Ishikawa (cell line): Measurements from ENCODE around the gene RNASE7.

Experiments used
- CEBPB ChIP-seq: IDR thresholded peaks from 2 replicates; pipeline ENCODE4 v1.6.1; 2012
- CREB1 ChIP-seq: IDR thresholded peaks from 2 replicates; pipeline ENCODE4 v1.6.1; 2012; ENCODE audit warnings: low read depth
- EGR1 ChIP-seq: IDR thresholded peaks from 2 replicates; pipeline ENCODE4 v1.6.1; 2012
- EP300 ChIP-seq: IDR thresholded peaks from 2 replicates; pipeline ENCODE4 v1.6.1; 2012; ENCODE audit warnings: borderline replicate concordance
- FOXM1 ChIP-seq: IDR thresholded peaks from 2 replicates; pipeline ENCODE4 v1.6.1; 2012; ENCODE audit warnings: low read depth, borderline replicate concordance
- NFIC ChIP-seq: IDR thresholded peaks from 2 replicates; pipeline ENCODE4 v1.6.1; 2012
- RAD21 ChIP-seq: IDR thresholded peaks from 2 replicates; pipeline ENCODE4 v1.6.1; 2012; ENCODE audit warnings: low read depth
- TAF1 ChIP-seq: IDR thresholded peaks from 2 replicates; pipeline ENCODE4 v1.6.1; 2012; ENCODE audit warnings: low read depth, mild to moderate bottlenecking
- TCF12 ChIP-seq: IDR thresholded peaks from 2 replicates; pipeline ENCODE4 v1.6.1; 2012; ENCODE audit warnings: low read depth
- TEAD4 ChIP-seq: IDR thresholded peaks from 2 replicates; pipeline ENCODE4 v1.6.1; 2012
- YY1 ChIP-seq: IDR thresholded peaks from 2 replicates; pipeline ENCODE4 v1.6.1; 2012; ENCODE audit warnings: low read depth
- ZBTB7A ChIP-seq: IDR thresholded peaks from 2 replicates; pipeline ENCODE4 v1.6.1; 2012; ENCODE audit warnings: low read depth
- TF ChIP-seq, protein P1 (sequence below): IDR thresholded peaks from 2 replicates; pipeline ENCODE4 v1.6.1; 2012
- TF ChIP-seq, protein P2 (sequence below): IDR thresholded peaks from 2 replicates; pipeline ENCODE4 v1.6.1; 2012
- TF ChIP-seq, protein P3 (sequence below): IDR thresholded peaks from 2 replicates; pipeline ENCODE4 v1.6.1; 2012; ENCODE audit warnings: low read depth, mild to moderate bottlenecking

RNASE7 gene

DNA sequence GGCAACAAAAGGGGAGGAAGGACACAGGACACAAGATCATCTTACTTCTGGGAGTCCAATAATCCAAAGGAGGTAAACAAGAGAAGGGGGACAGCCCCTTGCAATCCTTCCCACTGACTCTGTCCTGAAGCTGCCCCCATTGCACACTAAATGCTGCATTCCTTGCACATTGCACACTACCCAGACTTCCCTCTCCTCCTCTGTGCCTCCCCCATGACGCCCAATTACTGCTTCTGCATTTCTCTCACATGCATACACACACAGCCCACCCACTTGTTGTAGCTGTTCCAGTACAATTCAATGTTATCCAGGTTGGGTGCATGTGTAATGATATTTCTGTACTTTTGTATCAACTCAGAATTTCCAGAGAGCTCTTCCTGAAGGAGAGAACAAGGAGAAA, 22.8 kb upstream of the RNASE7 start:
- TF ChIP-seq, protein P1, sequence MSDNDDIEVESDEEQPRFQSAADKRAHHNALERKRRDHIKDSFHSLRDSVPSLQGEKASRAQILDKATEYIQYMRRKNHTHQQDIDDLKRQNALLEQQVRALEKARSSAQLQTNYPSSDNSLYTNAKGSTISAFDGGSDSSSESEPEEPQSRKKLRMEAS: no peak
- no peak for TF ChIP-seq EGR1
- TF ChIP-seq YY1: no peak
- no peak for TF ChIP-seq CEBPB
- TF ChIP-seq NFIC: no peak
- TF ChIP-seq, protein P2, sequence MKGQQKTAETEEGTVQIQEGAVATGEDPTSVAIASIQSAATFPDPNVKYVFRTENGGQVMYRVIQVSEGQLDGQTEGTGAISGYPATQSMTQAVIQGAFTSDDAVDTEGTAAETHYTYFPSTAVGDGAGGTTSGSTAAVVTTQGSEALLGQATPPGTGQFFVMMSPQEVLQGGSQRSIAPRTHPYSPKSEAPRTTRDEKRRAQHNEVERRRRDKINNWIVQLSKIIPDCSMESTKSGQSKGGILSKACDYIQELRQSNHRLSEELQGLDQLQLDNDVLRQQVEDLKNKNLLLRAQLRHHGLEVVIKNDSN: no peak
- no peak for TF ChIP-seq ZBTB7A
- TF ChIP-seq, protein P3, sequence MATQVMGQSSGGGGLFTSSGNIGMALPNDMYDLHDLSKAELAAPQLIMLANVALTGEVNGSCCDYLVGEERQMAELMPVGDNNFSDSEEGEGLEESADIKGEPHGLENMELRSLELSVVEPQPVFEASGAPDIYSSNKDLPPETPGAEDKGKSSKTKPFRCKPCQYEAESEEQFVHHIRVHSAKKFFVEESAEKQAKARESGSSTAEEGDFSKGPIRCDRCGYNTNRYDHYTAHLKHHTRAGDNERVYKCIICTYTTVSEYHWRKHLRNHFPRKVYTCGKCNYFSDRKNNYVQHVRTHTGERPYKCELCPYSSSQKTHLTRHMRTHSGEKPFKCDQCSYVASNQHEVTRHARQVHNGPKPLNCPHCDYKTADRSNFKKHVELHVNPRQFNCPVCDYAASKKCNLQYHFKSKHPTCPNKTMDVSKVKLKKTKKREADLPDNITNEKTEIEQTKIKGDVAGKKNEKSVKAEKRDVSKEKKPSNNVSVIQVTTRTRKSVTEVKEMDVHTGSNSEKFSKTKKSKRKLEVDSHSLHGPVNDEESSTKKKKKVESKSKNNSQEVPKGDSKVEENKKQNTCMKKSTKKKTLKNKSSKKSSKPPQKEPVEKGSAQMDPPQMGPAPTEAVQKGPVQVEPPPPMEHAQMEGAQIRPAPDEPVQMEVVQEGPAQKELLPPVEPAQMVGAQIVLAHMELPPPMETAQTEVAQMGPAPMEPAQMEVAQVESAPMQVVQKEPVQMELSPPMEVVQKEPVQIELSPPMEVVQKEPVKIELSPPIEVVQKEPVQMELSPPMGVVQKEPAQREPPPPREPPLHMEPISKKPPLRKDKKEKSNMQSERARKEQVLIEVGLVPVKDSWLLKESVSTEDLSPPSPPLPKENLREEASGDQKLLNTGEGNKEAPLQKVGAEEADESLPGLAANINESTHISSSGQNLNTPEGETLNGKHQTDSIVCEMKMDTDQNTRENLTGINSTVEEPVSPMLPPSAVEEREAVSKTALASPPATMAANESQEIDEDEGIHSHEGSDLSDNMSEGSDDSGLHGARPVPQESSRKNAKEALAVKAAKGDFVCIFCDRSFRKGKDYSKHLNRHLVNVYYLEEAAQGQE: no peak
- no peak for TF ChIP-seq TAF1
- no peak for TF ChIP-seq FOXM1
- TF ChIP-seq TCF12: no peak
- TF ChIP-seq EP300: no peak
- TF ChIP-seq TEAD4: no peak
- no peak for TF ChIP-seq RAD21
- no peak for TF ChIP-seq CREB1

DNA sequence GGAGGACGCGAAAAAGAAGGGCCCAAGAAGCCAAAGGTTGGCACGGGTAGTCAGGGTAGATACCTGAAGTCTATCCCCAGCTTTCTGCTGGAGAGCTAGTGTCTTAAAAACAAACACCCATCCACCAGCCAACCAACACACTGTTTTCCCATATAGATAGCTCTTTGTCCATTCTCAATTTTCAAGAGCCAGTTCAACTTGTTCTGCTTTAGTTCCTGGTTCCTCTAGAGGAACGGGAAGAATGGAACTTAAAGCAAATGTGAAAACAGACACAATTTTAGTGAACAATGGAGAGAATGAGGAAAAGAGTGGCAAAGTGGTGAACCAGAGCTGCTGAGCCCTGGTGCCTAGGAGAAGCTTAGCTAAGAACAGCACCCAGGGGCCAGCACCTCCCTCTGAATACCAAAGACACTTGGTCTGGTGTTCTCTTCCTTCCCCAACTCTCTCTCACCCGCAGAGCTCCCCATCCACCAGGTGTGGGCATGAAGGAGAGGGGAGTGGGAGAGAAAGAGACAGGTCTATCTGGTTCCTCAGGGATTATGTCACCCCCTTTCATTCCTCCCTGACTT, 21.1 kb upstream of the RNASE7 start:
- no peak for TF ChIP-seq TCF12

DNA sequence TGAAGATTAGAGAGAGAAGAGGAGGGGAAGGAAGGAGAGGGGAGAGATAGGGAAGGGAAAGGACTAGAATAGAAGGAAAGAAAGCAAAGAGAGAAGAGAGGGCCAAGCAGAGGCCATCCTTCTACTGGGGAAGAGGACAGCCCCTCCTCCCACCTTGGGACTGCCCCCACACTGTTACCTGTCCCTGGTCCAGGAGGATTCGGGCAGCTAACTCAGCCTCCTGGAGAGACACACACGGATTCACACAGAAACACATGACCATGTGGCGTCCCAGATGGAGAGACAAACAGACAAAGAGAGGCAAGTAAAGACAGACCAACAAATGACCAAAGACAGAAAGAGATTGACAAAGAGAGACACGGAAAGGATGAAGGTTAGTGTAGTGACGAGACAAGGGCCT, 19.5 kb upstream of the RNASE7 start:
- no peak for TF ChIP-seq TCF12
- no peak for TF ChIP-seq ZBTB7A

DNA sequence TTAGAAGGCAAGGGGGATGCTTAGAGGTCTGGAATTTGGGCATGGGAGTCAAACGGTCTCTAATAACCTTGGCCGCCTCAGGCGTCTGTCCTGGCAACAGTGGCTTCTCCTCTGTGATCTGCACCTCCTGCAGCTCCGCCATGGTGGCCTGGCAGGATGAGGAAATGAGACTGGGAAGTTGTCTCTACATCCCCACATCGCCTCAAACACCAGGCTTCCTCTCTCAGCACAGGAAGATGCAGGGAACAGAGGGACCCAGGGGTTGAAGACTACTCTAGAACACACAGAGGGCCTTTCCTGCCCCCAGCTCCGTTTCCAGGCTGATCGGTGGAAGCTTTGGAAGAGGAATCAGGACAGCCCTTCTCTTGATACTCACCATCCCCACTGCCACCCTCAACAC, 19.0 kb upstream of the RNASE7 start:
- TF ChIP-seq EGR1 (no peak), TCF12 (no peak), ZBTB7A (no peak), CEBPB (no peak), EP300 (no peak), TAF1 (no peak), RAD21 (no peak), CREB1 (no peak), FOXM1 (no peak), YY1 (no peak), TEAD4 (no peak), NFIC (no peak)
- TF ChIP-seq, protein P3: no peak
- TF ChIP-seq, protein P1: no peak
- TF ChIP-seq, protein P2: no peak

DNA sequence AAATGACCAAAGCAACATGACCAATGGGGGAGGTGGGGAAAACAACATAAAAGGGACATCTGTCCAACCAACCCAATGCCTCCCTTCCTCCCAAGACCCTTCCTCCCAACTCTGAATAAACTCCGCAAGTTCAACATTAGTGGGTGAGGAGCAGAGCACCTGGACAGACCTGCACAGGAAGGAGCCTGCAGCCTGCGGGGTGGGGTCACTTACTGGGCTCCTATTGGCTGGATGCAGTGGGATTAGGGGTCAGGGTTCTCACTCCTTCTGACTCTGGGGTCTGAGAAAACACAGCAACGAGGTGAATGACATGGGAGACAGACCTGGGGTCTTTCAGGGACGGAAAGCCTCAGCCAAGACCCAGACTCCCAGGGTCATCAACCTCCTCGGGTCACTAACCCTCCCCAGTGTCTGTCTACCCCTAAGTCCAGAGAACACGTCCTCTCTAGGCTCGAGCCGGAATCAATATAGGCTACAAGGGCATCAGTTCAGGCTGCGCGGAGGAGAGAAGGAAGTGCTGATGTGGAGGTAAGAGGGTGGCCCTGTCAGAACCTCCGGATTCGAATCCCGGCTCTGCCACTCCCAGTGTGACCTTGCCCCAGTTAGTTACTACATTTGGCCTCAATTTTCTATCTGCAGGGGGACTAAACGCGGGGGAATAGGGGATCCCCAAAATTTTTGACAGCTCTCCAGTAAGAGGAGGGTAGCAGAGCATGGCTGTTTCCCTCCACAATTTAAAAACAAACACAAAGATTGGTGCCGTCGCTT, 18.2 kb upstream of the RNASE7 start:
- no peak for TF ChIP-seq YY1
- TF ChIP-seq TAF1: no peak
- no peak for TF ChIP-seq TCF12
- TF ChIP-seq TEAD4: no peak
- TF ChIP-seq EGR1: no peak
- no peak for TF ChIP-seq FOXM1
- TF ChIP-seq, protein P3: no peak
- no peak for TF ChIP-seq CREB1
- TF ChIP-seq, protein P1: no peak
- TF ChIP-seq ZBTB7A: no peak
- TF ChIP-seq, protein P2: no peak
- no peak for TF ChIP-seq RAD21
